Measurements from ENCODE around the gene FIGLA. TPM values are rescaled to one million over a fixed set of nuclear protein-coding genes. Genes with fewer than 3 reads are reported as not detected.
"Not testable (repeated sequence)": the region's sequence is repeated elsewhere in the genome, so short reads cannot be mapped to it uniquely, and the experiment has no call there.

Gene FIGLA
- total RNA-seq, 1 donor from 2014 or later: not detected

DNA sequence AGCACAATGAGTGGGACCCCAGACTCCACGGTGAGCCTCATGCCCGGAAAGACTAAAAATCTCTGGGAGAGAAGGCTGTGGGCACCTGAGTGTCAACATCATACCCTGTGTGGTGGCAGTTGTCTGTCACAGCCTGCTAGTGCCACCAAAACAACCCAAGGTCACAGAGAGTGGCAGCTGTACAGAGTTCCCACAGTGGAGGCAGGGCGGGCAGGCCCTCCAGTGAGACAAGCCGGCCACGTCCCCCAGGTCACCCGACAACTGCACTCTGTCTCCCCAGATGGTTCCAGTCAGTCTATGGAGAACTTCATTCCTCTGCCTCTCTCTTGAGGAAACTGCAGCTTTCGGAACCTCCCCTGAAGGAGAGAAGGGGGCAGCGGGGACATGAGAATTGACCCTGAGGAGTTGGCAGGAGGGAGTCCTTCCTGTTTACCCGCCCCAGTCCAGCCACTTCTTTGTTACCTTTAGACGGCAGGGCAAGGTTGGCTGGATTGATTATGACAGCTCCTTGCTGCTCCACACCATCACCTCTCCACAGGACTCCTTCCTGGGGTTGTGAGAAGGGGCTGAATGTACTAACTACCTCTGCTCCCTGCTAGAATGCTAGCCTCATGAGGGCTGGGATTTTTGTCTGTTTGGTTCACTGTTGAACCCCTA, 11.3 kb upstream of the FIGLA start:
- Mint-ChIP-seq H3K36me3 (ENCODE audit: unreplicated experiment) (peaks cover 16% of the 10 kb centered on the region), H3K27me3 (ENCODE audit: unreplicated experiment) (peaks cover 3% of the 10 kb centered on the region), H3K4me3 (ENCODE audit: unreplicated experiment) (no peak overlapping the region), H3K27ac (ENCODE audit: unreplicated experiment) (no peak overlapping the region), H3K9me3 (ENCODE audit: unreplicated experiment) (peaks cover 5% of the 10 kb centered on the region), H3K4me1 (ENCODE audit: low read depth, unreplicated experiment) (no peaks in the 10 kb centered on the region)
- no peak for DNase-seq
- TF ChIP-seq, protein P1, sequence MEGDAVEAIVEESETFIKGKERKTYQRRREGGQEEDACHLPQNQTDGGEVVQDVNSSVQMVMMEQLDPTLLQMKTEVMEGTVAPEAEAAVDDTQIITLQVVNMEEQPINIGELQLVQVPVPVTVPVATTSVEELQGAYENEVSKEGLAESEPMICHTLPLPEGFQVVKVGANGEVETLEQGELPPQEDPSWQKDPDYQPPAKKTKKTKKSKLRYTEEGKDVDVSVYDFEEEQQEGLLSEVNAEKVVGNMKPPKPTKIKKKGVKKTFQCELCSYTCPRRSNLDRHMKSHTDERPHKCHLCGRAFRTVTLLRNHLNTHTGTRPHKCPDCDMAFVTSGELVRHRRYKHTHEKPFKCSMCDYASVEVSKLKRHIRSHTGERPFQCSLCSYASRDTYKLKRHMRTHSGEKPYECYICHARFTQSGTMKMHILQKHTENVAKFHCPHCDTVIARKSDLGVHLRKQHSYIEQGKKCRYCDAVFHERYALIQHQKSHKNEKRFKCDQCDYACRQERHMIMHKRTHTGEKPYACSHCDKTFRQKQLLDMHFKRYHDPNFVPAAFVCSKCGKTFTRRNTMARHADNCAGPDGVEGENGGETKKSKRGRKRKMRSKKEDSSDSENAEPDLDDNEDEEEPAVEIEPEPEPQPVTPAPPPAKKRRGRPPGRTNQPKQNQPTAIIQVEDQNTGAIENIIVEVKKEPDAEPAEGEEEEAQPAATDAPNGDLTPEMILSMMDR (IDR thresholded peaks at IDR 0.05; ENCODE audit: partially characterized antibody, unreplicated experiment): no peak

DNA sequence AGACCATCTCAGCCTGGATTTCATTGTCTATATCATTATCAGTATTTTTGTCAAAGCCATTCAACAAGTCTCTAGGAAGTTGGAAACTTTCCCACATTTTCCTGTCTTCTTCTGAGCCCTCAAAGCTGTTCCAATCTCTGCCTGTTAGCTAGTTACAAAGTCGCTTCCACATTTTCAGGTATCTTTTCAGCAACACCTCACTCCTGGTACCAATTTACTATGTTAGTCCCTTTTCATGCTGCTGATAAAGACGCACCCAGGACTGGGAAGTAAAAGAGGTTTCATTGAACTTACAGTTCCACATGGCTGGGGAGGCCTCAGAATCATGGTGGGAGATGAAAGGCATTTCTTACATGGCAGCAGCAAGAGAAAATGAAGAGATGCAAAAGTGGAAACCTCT, 9.3 kb upstream of the FIGLA start:
- TF ChIP-seq, protein P1 (IDR thresholded peaks at IDR 0.05; ENCODE audit: partially characterized antibody, unreplicated experiment): no peak
- no peak for DNase-seq
- Mint-ChIP-seq H3K4me1 (ENCODE audit: low read depth, unreplicated experiment) (no peaks in the 10 kb centered on the region), H3K36me3 (ENCODE audit: unreplicated experiment) (peaks cover 16% of the 10 kb centered on the region), H3K27ac (ENCODE audit: unreplicated experiment) (no peak overlapping the region), H3K27me3 (ENCODE audit: unreplicated experiment) (peaks cover 3% of the 10 kb centered on the region), H3K4me3 (ENCODE audit: unreplicated experiment) (no peak overlapping the region), H3K9me3 (ENCODE audit: unreplicated experiment) (peaks cover 5% of the 10 kb centered on the region)

DNA sequence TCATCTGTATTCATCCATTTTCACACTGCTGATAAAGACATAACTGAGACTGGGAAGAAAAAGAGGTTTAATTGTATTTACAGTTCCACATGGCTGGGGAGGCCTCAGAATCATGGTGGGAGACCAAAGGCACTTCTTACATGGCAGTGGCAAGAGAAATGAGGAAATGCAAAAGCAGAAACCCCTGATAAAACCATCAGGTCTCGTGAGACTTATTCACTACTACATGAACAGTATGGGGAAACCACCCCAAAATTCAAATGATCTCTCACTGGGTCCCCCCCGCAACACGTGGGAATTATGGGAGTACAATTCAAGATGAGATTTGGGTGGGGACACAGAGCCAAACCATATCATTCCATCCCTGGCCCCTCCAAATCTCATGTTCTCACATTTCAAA, 7.6 kb upstream of the FIGLA start:
- DNase-seq; H3K9me3 Mint-ChIP-seq (ENCODE audit: unreplicated experiment); H3K27me3 Mint-ChIP-seq (ENCODE audit: unreplicated experiment); H3K4me1 Mint-ChIP-seq (ENCODE audit: low read depth, unreplicated experiment); H3K27ac Mint-ChIP-seq (ENCODE audit: unreplicated experiment); H3K4me3 Mint-ChIP-seq (ENCODE audit: unreplicated experiment): not testable (repeated sequence)
- H3K36me3 Mint-ChIP-seq (ENCODE audit: unreplicated experiment): peaks cover 16% of the 10 kb centered on the region

DNA sequence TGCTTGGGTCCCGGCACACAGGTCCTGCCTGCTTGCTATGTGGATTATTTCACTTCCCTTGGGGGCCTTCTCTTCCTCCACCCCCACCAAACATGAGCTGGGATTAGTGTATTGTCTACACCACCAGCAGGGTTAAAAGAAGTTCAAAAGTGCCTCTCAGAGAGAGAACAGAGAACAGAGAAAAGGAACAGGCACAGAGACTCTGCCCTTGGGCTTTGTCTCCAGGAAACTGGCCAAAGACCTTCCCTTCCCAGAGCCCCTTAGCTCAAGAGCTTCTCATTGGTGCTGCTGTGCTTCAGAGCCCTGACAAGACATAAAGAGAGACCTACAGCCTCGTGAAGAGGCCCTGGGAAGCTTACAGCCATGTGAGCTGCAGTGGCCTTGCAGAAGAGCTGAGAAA, 7.1 kb upstream of the FIGLA start:
- H3K27ac Mint-ChIP-seq (ENCODE audit: unreplicated experiment): no peak overlapping the region
- H3K4me3 Mint-ChIP-seq (ENCODE audit: unreplicated experiment): no peak overlapping the region
- DNase-seq: no peak
- peaks cover 6% of the 10 kb centered on the region for H3K27me3 Mint-ChIP-seq (ENCODE audit: unreplicated experiment)
- H3K9me3 Mint-ChIP-seq (ENCODE audit: unreplicated experiment): peaks cover 5% of the 10 kb centered on the region
- TF ChIP-seq, protein P1 (IDR thresholded peaks at IDR 0.05; ENCODE audit: partially characterized antibody, unreplicated experiment): no peak
- no peaks in the 10 kb centered on the region for H3K4me1 Mint-ChIP-seq (ENCODE audit: low read depth, unreplicated experiment)
- H3K36me3 Mint-ChIP-seq (ENCODE audit: unreplicated experiment): peaks cover 16% of the 10 kb centered on the region

DNA sequence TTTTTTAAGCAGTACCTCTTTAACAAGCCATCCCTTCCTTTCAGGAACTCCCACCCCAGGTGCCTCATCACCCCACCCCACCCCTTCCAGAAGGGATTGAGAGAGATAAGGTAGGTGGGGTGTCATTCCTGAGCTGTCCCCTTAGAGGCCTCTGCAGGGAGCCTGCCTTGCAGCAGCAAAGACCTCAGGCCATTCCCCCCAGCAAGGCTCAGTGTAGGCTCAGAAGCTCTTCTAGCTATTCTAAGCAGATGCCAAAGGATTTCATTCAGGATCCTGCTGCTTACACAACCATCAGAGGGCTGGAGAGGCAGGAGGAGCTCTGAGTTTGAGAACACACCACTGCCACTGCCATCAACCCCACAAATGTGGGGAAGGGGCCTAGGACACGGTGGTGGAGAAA, 5.8 kb upstream of the FIGLA start:
- TF ChIP-seq, protein P1 (IDR thresholded peaks at IDR 0.05; ENCODE audit: partially characterized antibody, unreplicated experiment): no peak
- Mint-ChIP-seq H3K36me3 (ENCODE audit: unreplicated experiment) (peaks cover 16% of the 10 kb centered on the region), H3K4me1 (ENCODE audit: low read depth, unreplicated experiment) (no peaks in the 10 kb centered on the region), H3K4me3 (ENCODE audit: unreplicated experiment) (no peak overlapping the region), H3K27me3 (ENCODE audit: unreplicated experiment) (peaks cover 14% of the 10 kb centered on the region), H3K27ac (ENCODE audit: unreplicated experiment) (no peak overlapping the region), H3K9me3 (ENCODE audit: unreplicated experiment) (peaks cover 5% of the 10 kb centered on the region)
- DNase-seq: no peak
